NCI-H2107 (cell line): ENCODE results near the gene FAM3A.
A peak's percentile ranks its signal among the peaks of the same experiment; 100 is the strongest.
"Not testable (repeated sequence)": the region's sequence is repeated elsewhere in the genome, so short reads cannot be mapped to it uniquely, and the experiment has no call there.

Experiments
- DNase-seq: peaks from one replicate; lab custom pipeline; 2025; lab: John Stamatoyannopoulos, UW

The FAM3A gene, protein sequence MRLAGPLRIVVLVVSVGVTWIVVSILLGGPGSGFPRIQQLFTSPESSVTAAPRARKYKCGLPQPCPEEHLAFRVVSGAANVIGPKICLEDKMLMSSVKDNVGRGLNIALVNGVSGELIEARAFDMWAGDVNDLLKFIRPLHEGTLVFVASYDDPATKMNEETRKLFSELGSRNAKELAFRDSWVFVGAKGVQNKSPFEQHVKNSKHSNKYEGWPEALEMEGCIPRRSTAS

DNA sequence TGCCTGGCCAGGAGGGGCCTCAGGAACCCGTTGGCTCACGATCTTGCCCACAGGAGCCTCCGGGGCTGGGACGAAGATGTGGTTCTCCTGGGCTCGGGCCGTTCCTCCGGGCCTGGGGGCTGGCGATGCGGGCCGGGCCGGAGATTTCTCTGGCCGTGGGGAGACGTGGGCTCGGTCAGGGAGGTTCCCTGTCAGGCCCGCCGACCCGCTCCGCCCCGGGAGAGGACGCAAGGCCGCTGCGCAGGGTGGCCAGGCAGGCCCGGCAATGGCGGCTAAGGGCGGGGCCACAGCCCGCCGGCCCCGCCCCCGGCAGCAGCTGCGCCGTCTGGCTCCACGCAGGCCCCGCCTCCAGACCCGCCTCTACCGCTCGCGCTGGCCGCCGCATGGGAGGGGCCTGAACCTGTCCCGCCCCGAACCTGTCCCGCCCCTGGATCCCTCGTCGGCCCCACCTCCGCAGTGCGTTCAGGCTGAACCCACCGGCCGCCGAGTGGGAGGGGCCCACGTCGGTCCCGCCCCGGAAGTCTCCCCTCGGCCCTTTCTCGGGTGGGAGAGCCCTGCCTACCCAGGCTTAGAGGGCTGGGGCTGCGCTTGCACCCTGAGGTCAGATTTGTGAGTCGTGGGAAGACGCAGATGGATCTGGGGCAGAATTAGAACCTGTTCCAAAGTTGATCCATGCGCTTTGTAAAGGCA is at the start of gene FAM3A:
Gene FAM3A (minus strand): TSS at position 267 of the 690 bp plus-strand sequence. CDS start 460 bp downstream, outside the sequence.
- DNase-seq: peak; percentile 91

GRCh38 chrX:154562295-154562694 is 46.3 kb upstream of the FAM3A start:
- DNase-seq: not testable (repeated sequence)

DNA sequence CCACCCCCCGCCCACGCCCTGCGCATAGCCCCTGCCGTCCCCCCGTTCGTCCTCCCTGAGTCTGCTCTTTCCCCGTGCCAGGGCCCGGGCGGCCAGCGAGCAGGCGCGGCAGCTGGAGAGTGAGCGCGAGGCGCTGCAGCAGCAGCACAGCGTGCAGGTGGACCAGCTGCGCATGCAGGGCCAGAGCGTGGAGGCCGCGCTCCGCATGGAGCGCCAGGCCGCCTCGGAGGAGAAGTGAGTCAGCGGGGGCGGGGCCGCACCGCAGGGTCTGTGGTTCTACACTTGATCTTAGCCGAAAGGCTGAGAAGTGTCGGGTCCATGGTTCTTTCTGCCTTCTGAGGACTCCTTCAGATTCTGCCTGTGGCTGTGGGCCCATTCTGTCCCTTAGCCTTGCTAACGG is 44.3 kb upstream of the FAM3A start:
- not testable (repeated sequence) for DNase-seq

DNA sequence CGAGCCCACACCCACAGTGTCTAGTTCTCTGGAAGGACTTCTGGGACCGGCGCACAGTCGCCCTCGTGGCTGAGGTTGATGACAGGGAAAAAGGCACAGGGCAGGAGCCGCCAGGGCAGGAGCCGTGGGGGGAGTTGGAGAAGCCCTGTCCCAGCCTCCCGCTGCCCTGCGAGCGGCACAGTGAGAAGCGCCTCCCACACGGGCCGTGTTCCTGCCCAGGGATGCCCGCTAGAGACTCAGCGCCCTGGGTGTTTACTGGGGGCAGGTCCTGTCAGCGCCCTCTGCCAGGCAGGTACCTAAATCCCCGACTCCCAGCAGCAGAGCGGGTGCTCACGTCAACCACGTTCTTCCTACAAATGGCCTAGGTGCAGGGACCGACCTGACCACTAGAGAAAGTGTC is 42.9 kb upstream of the FAM3A start:
- DNase-seq: not testable (repeated sequence)

- not testable (repeated sequence) for DNase-seq
Measured at GRCh38 chrX:154558060-154558690, 42.1 kb upstream of the FAM3A start.

- not testable (repeated sequence) for DNase-seq
Measured at GRCh38 chrX:154552112-154552806, 36.2 kb upstream of the FAM3A start.

- no peak for DNase-seq
Measured at GRCh38 chrX:154549766-154550165, 33.7 kb upstream of the FAM3A start.

DNA sequence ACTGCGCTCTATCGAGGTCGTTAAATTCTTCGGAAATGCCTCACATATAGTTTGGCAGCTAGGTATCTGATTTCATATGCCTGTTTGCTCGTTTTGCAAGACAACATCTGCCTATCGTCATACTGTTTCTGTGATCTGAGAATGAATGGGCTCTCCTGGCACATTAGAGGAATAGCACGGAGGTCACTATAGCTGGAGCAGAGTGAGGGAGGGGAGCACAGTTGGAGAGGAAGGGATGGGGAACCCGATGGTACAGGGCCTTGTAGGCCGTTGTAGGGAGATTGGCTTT is 31.9 kb upstream of the FAM3A start:
- no peak for DNase-seq

DNA sequence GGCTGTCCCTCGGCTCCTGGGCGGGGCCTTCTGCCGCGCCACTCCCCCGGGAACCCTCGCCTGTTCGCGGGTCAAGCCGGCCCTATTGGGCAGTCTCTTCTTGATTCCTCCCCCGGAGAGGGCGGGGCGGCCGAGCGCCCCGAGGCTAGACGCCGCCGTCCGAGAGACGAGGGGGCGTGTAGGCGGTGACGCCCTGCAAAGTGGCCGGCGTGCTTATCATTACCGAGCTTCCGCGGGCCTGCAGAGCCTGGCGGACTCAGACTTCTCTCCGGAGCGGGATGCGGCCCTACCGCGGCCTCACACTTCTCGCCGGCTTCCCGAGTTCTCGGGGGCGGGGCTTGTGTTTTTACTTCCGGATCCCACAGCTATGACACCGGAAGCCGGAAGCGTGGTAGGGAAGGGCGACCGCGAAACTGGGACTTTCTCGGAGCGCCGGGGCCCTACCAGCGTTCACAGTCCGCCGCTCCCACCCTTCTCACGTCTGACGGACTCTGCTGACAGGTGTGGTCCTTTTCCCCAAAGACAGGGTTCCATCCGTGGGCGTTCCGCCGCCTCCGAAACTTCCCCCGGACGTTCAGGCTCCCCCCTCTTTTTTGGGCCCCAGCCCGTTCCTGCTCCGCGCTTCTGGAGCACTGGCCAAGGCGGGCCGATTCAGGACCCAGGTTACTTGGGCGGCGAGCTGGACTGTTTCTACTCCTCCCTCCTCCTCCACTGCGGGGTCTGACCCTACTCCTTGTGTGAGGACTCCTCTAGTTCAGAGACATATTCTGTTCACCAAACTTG is 31.4 kb upstream of the FAM3A start, which contains the start of gene IKBKG:
Gene IKBKG (plus strand): TSS at position 376 of the 783 bp plus-strand sequence. CDS start 4,383 bp downstream, outside the sequence.
- peak; percentile 86 for DNase-seq

- peak; percentile 79 for DNase-seq
Measured at GRCh38 chrX:154546354-154547244, 30.6 kb upstream of the FAM3A start, which contains the start of gene G6PD. Gene G6PD (minus strand): TSS chrX:154546846. CDS start chrX:154546155, 691 bp downstream.

DNA sequence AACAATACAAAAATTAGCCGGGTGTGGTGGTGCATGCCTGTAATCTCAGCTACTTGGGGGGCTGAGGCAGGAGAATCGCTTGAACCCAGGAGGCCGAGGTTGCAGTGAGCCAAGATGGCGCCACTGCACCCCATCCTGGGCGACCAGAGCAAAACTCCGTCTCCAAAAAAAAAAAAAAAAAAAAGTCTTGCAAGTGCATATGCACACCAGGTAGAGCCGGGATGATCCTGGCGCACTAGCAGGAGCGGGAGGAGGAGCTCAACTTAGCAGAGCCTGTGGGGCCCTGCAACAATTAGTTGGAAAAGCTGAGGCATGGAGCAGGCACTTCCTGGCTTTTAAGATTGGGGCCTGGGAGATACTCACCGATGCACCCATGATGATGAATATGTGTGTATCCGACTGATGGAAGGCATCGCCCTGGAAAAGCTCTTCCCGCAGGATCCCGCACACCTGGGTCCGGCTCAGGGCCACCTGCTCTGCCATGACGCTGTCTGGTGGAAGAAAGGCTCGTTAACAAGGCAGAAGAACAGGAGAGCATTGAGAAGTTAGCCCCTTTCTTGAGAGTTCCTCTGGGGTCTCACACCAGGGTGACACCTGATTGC is 29.7 kb upstream of the FAM3A start:
- no peak for DNase-seq

- no peak for DNase-seq
Measured at GRCh38 chrX:154542723-154543424, 26.8 kb upstream of the FAM3A start.

DNA sequence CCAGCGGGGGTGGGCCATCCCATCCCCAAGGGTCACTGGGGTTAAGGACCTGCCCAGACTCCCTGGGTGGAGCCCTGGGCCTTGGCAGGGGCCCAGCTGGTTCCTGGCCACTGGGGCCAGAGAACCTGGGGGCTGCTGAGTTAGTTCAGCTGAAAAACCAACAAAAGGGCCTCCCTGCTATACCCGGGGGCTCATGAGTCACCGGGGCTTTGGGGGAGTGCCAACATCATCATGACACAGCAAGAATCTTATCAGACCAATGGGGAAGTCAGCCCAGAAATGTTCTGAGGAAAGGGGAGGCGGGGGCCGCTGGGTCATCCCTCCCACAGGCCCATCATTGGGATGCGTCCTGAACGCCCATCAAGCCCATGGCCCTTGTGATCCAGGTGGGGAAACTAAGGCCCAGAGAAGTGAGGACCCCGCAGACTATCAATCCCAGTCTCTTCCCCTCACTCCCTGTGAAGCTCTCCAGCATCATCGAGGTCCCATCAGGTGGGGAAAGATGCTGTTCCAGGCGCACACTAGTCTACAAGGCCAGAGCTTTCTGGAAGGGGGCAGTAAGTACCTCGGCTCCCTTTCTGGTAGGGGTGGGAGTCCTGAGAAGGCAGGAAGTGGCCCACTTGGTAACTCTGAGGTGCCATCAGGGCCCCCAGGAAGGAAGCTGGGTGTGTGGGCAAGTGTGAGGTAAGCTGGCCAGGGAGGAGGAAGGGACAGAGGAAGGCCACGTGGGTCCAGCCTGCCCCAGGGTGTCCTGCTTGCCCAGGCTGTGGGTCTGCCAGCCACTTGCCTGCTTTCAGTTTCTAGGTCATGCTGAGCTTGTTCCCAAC is 26.1 kb upstream of the FAM3A start:
- no peak for DNase-seq

DNA sequence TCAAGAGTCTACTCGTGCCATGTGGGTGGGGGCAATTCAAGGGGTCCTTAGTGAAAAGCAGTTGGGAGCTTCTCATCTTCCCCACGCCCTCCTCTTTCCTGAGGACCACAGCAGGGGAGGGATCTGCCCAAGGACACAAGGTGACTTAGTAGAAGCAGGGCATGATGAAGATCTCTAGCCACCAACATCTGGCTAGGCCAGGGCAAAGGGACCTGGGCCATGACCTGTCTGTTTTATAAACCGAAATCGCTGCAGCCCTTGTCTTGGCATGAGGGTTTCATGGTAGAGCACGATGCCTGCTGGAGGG is 25.5 kb upstream of the FAM3A start:
- no peak for DNase-seq

GRCh38 chrX:154540897-154541535 is 25.0 kb upstream of the FAM3A start:
- no peak for DNase-seq

GRCh38 chrX:154540365-154540764 is 24.3 kb upstream of the FAM3A start:
- not testable (repeated sequence) for DNase-seq

- no peak for DNase-seq
Measured at GRCh38 chrX:154539077-154539476, 23.0 kb upstream of the FAM3A start.

DNA sequence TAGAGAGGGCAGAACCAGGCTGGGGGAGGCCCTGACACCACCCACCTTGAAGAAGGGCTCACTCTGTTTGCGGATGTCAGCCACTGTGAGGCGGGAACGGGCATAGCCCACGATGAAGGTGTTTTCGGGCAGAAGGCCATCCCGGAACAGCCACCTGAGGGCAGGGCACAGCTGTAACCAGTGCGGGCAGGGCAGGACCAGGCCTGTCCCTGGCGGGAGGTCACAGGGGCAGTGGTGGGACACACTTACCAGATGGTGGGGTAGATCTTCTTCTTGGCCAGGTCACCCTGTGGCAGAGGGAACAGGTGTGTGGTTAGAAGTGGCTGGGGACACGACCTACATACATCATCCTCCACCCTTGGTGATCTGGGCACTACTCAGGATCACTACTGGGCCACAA is 19.9 kb upstream of the FAM3A start:
- no peak for DNase-seq
